SK-N-SH (cell line): ENCODE measurements around the gene INHBB. TPM values are rescaled to one million over a fixed set of nuclear protein-coding genes. Genes with fewer than 3 reads are reported as not detected.

Experiments
- CTCF ChIA-PET: fragments of 300-600, 350-600 bp; formaldehyde crosslinking; extraction: SDS; loops from one replicate; lab custom pipeline; 2021; lab: Yijun Ruan, JAX
- POLR2A ChIA-PET: fragments of 350-600 bp; sonication (Branson Sonifier 250); formaldehyde crosslinking; extraction: SDS; loops from one replicate; lab custom pipeline; 2020; ENCODE audit warnings: antibody characterized with exemption, inconsistent platforms; lab: Yijun Ruan, JAX
- DNase-seq: peaks from one replicate; pipeline ENCODE4 v3.0.0; 2012
- H2AFZ ChIP-seq: fragments of 200-600 bp; sonication (generic); 2 replicates; pipeline ENCODE4 v1.8.1; 2016; ENCODE audit warnings: antibody characterized with exemption, mild to moderate bottlenecking, low read depth
- H3F3A ChIP-seq: fragments of 200-600 bp; sonication (generic); replicated peaks from 2 replicates; pipeline ENCODE3; 2016; ENCODE audit warnings: antibody characterized with exemption, mild to moderate bottlenecking; ENCODE audit not compliant: insufficient read depth
- H3K27ac ChIP-seq, 2 experiments: fragments of 200-500 bp in 1 of 2; fragments of 200-600 bp in 1 of 2; sonication (Bioruptor generic) in 1 of 2; sonication (generic), shearing (Covaris generic) in 1 of 2; 2 replicates each; pipeline versions ENCODE4 v1.5.1 to v1.6.1; 2014 to 2016; ENCODE audit warnings: low read depth in 2 of 2, inconsistent platforms in 1 of 2, low read length in 1 of 2, mild to moderate bottlenecking in 1 of 2, mixed read lengths in 1 of 2
- H3K27me3 ChIP-seq: fragments of 200-600 bp; sonication (generic), shearing (Covaris generic); 2 replicates; pipeline ENCODE4 v1.6.1; 2016; ENCODE audit warnings: mixed run types; ENCODE audit not compliant: insufficient read depth
- H3K36me3 ChIP-seq, 2 experiments: fragments of 200-500 bp in 1 of 2; fragments of 200-600 bp in 1 of 2; sonication (Bioruptor generic) in 1 of 2; sonication (generic) in 1 of 2; replicated peaks in 1 of 2; 2 replicates each; pipeline versions ENCODE3 to v1.5.1; 2014 to 2016; ENCODE audit warnings: low read length in 1 of 2, mild to moderate bottlenecking in 1 of 2; ENCODE audit not compliant: insufficient read depth in 2 of 2, control insufficient read depth in 1 of 2
- H3K4me1 ChIP-seq, 2 experiments: fragments of 200-500 bp in 1 of 2; fragments of 200-600 bp in 1 of 2; sonication (Bioruptor generic) in 1 of 2; sonication (generic), shearing (Covaris generic) in 1 of 2; 2 replicates each; pipeline versions ENCODE4 v1.5.1 to v1.6.1; 2014 to 2016; ENCODE audit warnings: low read depth in 1 of 2, low read length in 1 of 2, mixed run types in 1 of 2; ENCODE audit not compliant: insufficient read depth in 2 of 2, control insufficient read depth in 1 of 2
- H3K4me2 ChIP-seq: fragments of 200-600 bp; sonication (generic), shearing (Covaris generic); 2 replicates; pipeline ENCODE4 v1.6.1; 2017; ENCODE audit warnings: mixed run types
- H3K4me3 ChIP-seq, 2 experiments: fragments of 200-500 bp in 1 of 2; fragments of 200-600 bp in 1 of 2; sonication (Bioruptor generic) in 1 of 2; sonication (generic), shearing (Covaris generic) in 1 of 2; 2 replicates each; pipeline versions ENCODE4 v1.5.1 to v1.8.1; 2014 to 2016; ENCODE audit warnings: low read depth in 2 of 2, inconsistent platforms in 1 of 2, low read length in 1 of 2, mild to moderate bottlenecking in 1 of 2, mixed read lengths in 1 of 2, moderate library complexity in 1 of 2
- H3K79me2 ChIP-seq: fragments of 200-600 bp; sonication (generic); 2 replicates; pipeline ENCODE4 v1.8.1; 2017; ENCODE audit warnings: mild to moderate bottlenecking; ENCODE audit not compliant: insufficient read depth
- H3K9ac ChIP-seq: fragments of 200-600 bp; sonication (generic); 2 replicates; pipeline ENCODE4 v1.6.1; 2017; ENCODE audit warnings: mixed run types
- H3K9me2 ChIP-seq: fragments of 200-600 bp; sonication (generic); 2 replicates; pipeline ENCODE4 v1.6.1; 2017; ENCODE audit warnings: mixed run types
- H3K9me3 ChIP-seq: fragments of 200-600 bp; sonication (generic); 2 replicates; pipeline ENCODE4 v1.6.1; 2017; ENCODE audit warnings: mixed run types, mild to moderate bottlenecking, moderate library complexity
- H4K20me1 ChIP-seq: fragments of 200-600 bp; sonication (generic); 2 replicates; pipeline ENCODE4 v1.6.1; 2017; ENCODE audit warnings: mild to moderate bottlenecking, mixed run types; ENCODE audit not compliant: insufficient read depth
- ELF1 ChIP-seq: IDR thresholded peaks from 2 replicates; pipeline ENCODE4 v1.4.0; 2012
- EP300 ChIP-seq, 2 experiments: IDR thresholded peaks; 2 replicates each; pipeline versions ENCODE4 v1.4.0 to v1.6.1; 2012; ENCODE audit warnings: borderline replicate concordance in 1 of 2, low read depth in 1 of 2, low read length in 1 of 2
- EZH2phosphoT487 ChIP-seq: fragments of 200-600 bp; sonication (generic); IDR thresholded peaks from 2 replicates; pipeline ENCODE4 v1.6.1; 2017; ENCODE audit warnings: low read depth, mixed run types, mild to moderate bottlenecking, antibody characterized with exemption, moderate library complexity, borderline replicate concordance
- FOXJ3 ChIP-seq: sonication (generic); formaldehyde crosslinking; IDR thresholded peaks from 2 replicates; pipeline ENCODE4 v1.5.1; 2020; ENCODE audit warnings: mild to moderate bottlenecking, missing genetic modification reagents
- FOXM1 ChIP-seq: IDR thresholded peaks from 2 replicates; pipeline ENCODE4 v1.4.0; 2012; ENCODE audit warnings: low read depth, mild to moderate bottlenecking
- GATA2 ChIP-seq: sonication (generic); formaldehyde crosslinking; IDR thresholded peaks from 2 replicates; pipeline ENCODE4 v1.5.0; 2020; ENCODE audit warnings: mild to moderate bottlenecking, missing genetic modification reagents
- JUND ChIP-seq: IDR thresholded peaks from 2 replicates; pipeline ENCODE4 v1.4.0; 2012
- PBX3 ChIP-seq: IDR thresholded peaks from 2 replicates; pipeline ENCODE4; 2012
- POLR2AphosphoS5 ChIP-seq: IDR thresholded peaks from 2 replicates; pipeline ENCODE4 v1.6.1; 2012; ENCODE audit warnings: low read depth, low read length
- RAD21 ChIP-seq: IDR thresholded peaks from 2 replicates; pipeline ENCODE4 v1.6.1; 2012; ENCODE audit warnings: mild to moderate bottlenecking, low read length
- RCOR1 ChIP-seq: fragments of 150-350 bp; IDR thresholded peaks from 2 replicates; pipeline ENCODE4 v1.6.1; 2017; ENCODE audit warnings: antibody characterized with exemption, low read length
- REST ChIP-seq: IDR thresholded peaks from 2 replicates; pipeline ENCODE4 v1.6.1; 2012; ENCODE audit warnings: mild to moderate bottlenecking, low read depth, low read length, moderate library complexity
- RXRA ChIP-seq: IDR thresholded peaks from 2 replicates; pipeline ENCODE4 v1.4.0; 2012; ENCODE audit warnings: low read depth, mild to moderate bottlenecking, borderline replicate concordance
- SIN3A ChIP-seq: IDR thresholded peaks from 2 replicates; pipeline ENCODE4 v1.6.1; 2012; ENCODE audit warnings: low read depth, mild to moderate bottlenecking, low read length, moderate library complexity, borderline replicate concordance
- SMC3 ChIP-seq: IDR thresholded peaks from 2 replicates; pipeline ENCODE4 v1.6.1; 2012; ENCODE audit warnings: low read depth, low read length, improper control_type of control experiment
- TAF1 ChIP-seq: IDR thresholded peaks from 2 replicates; pipeline ENCODE4 v1.6.1; 2012; ENCODE audit warnings: low read depth, mild to moderate bottlenecking, low read length, moderate library complexity, borderline replicate concordance
- TEAD4 ChIP-seq: IDR thresholded peaks from 2 replicates; pipeline ENCODE4 v1.4.0; 2012; ENCODE audit warnings: mild to moderate bottlenecking, borderline replicate concordance; ENCODE audit not compliant: insufficient read depth
- USF1 ChIP-seq: IDR thresholded peaks from 2 replicates; pipeline ENCODE4 v1.4.0; 2012; ENCODE audit warnings: low read depth, borderline replicate concordance
- USF2 ChIP-seq: fragments of 150-350 bp; IDR thresholded peaks from 2 replicates; pipeline ENCODE4 v1.6.1; 2017; ENCODE audit warnings: antibody characterized with exemption, low read length, low read depth, borderline replicate concordance
- ZBTB33 ChIP-seq: IDR thresholded peaks from 2 replicates; pipeline ENCODE4 v1.4.0; 2012; ENCODE audit warnings: low read depth, borderline replicate concordance
- WGBS: methylation state at CpG from one replicate; pipeline ENCODE4 v1.1.6; 2017; ENCODE audit warnings: low lambda C conversion rate; 5-methylcytosine and 5-hydroxymethylcytosine counted together
- polyA plus RNA-seq, 3 experiments: library from polyadenylated mRNA; depleted of rRNA; stranded (reverse); fragments of >200 nt; gene quantifications; 2 replicates each; pipeline ENCODE4 v1.2.3, GENCODE V29; 2012

The INHBB gene
- 0.03 TPM in 1 of 2 replicates, not detected in the other for polyA plus RNA-seq (2012; rRNA removed)
- polyA plus RNA-seq (2012; cell fraction: cytosol; rRNA removed) = 0.01 TPM in 2 replicates
- polyA plus RNA-seq (2012; cell fraction: nucleus; rRNA removed) = 0.07 and 0.08 TPM in 2 replicates

GRCh38 chr2:120346026-120346666 is at the start of gene INHBB:
Gene INHBB (plus strand): TSS chr2:120346136. CDS start chr2:120346189, 53 bp downstream.
- H3K36me3 ChIP-seq = no peaks in the 10 kb centered on the region
- H3K9ac ChIP-seq = no peak within 1 kb of the TSS
- H2AFZ ChIP-seq = 0 out of 2 replicates have a peak within 1 kb of the TSS, but pooled peaks have one; percentile 41
- no peaks in the 10 kb centered on the region for H3K9me2 ChIP-seq
- peak; percentile 76 for DNase-seq
- H3K27ac ChIP-seq = no peak within 1 kb of the TSS
- no peaks in the 10 kb centered on the region for H3K9me3 ChIP-seq
- CTCF ChIA-PET = interaction anchor here (0.8 to 6.2 kb wide), 9 partner anchors 10 to 749 kb away, joined by 3 to 167 read pairs (median 4); no protein-coding TSS in a partner anchor
- no CpG with 5 or more reads among the region's 99 CpGs for WGBS
- no peak for TF ChIP-seq GATA2 (CRISPR knock-in tag)
- TF ChIP-seq SMC3 = no peak
- no peak for TF ChIP-seq ZBTB33
- no peak for TF ChIP-seq TAF1
- no peak for TF ChIP-seq RCOR1
- TF ChIP-seq USF2 = no peak
- TF ChIP-seq PBX3 = no peak
- no peak for TF ChIP-seq RXRA
- no peak for TF ChIP-seq USF1
- no peak for TF ChIP-seq SIN3A
- TF ChIP-seq FOXJ3 = no peak
- TF ChIP-seq FOXM1 = no peak
- TF ChIP-seq JUND = no peak
- TF ChIP-seq POLR2AphosphoS5 = no peak
- TF ChIP-seq EZH2phosphoT487 = no peak
- TF ChIP-seq RAD21 = no peak
- no peak for TF ChIP-seq TEAD4
- TF ChIP-seq EP300 (IDR thresholded peaks at IDR 0.05; ENCODE audit: borderline replicate concordance in 1 of 2, low read depth in 1 of 2, low read length in 1 of 2) = no peak
- TF ChIP-seq ELF1 = no peak
- TF ChIP-seq REST = no peak
- H3K27me3 ChIP-seq = peaks cover 49% of the 10 kb centered on the region
- no peaks in the 10 kb centered on the region for H3K79me2 ChIP-seq
- H3K4me3 ChIP-seq = peak within 1 kb of the TSS; percentile 35 to 41
- H3K4me1 ChIP-seq = peaks cover 0 to 14% of the 10 kb centered on the region in 2 experiments; a peak in 1 of 4 replicates
- POLR2A ChIA-PET = interaction anchor here (0.6 kb wide), 1 partner anchor 185 kb away, joined by 3 read pairs; no protein-coding TSS in a partner anchor
- H4K20me1 ChIP-seq = no peaks in the 10 kb centered on the region
- no peaks in the 10 kb centered on the region for H3F3A ChIP-seq
- H3K4me2 ChIP-seq = peak within 1 kb of the TSS; percentile 62; the same call in 1 of the 2 replicates
